ENCODE data around the gene ASPDH.

ASPDH gene

DNA sequence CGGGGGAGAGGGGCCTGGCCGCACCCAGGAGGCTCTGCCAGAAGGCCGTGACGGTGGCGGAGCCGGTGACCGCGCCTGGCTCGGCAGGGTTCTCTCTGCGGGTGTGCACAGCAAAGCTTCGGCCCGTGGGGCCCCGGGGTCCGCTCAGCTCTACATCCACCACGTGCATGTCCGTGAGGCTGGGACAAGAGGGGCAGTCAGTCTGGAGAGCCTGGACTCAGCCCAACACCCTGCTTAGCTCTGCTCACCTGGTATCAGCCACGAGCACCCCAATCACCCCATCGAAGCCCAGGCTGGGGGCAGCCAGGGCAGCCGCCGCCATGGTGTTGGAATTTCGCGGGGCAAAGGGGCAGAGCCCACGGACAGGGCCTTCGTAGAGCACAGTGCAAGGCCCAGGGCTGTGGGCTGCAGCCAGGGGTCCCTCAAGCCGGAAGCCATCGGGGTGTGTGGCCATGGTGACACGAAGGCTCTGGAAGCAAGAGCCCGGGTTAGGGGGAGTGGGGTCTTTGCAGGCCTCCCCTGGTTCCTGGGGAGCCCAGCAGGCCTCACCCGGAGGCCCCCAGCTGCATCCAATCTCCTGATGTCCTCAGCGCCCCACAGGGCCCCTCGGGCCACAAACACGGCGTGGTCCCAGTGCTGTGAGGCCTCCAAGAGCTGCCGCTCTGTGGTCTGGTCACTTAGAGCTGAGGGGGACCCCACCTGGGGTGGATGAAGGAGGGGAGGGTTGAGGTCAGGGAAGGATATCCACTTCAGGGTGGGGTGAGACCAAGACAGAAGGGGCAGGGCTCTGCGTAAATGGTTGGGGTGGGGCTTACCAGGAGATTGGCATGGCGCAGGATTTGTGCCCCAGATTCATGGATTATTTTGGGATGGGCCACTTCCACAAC is 1.4 kb downstream of the ASPDH start:
- no peak overlapping the region for H3K4me3 ChIP-seq (ENCODE audit: low read depth in 1 of 2, low read length in 2 of 2)
- no peak overlapping the region for H3K27ac ChIP-seq (ENCODE audit: low read depth, low read length)
- no peaks in the 10 kb centered on the region for H3K9me3 ChIP-seq (ENCODE audit: low read length)
- H3K27me3 ChIP-seq (ENCODE audit: control insufficient read depth in 1 of 2, insufficient read depth in 2 of 2, low read length in 2 of 2), result peaks cover 0 to 12% of the 10 kb centered on the region in 2 donors
- no peaks in the 10 kb centered on the region for H3K36me3 ChIP-seq (ENCODE audit: insufficient read depth, low read length)
- H3K9ac ChIP-seq (ENCODE audit: low read length), result no peak overlapping the region
- H3K4me1 ChIP-seq (ENCODE audit: insufficient read depth, low read length), result peaks cover 16% of the 10 kb centered on the region

DNA sequence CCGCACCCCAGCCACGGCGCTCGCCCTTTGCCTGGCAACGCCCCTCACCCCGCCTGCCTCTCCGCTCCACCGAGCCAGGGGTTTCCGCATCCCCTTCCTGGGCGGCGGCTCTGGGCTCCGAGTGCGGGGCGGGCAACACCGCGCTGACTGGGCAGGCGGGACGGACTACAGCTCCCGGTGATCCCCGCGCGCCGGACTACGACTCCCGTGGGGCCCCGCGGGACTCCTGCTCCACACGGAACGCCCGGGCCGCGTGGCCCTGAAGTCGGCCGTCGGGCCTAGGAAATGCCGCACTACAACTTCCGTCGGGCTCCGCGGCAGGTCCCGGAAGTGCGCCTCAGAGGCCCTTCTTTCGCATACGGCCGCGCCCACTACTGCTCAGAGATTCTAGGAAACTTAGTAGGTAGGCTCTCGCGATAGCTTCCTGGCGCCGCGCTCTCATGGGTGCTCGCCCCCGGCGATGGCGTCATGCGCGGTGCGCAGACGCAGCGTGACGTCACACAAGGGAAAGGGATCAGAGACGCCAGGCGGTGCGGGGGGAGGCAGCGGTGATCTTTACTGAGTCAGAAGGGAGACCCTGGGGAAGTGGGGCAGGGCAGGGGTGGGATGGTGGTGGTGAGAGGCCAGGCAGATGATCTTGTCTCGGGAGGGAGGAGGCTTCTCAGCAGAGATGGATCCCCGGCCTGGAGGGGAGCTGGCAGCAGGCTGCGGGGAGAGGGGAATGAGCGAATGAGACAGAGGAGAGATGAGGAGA is 2.5 kb downstream of the ASPDH start, which contains the start of gene JOSD2:
Gene JOSD2, minus strand, starts transcription at position 123 of the 754 bp plus-strand sequence. CDS start 760 bp downstream, outside the sequence.
- H3K9ac ChIP-seq (ENCODE audit: low read length), result peak within 1 kb of the TSS; percentile 76
- H3K27me3 ChIP-seq (ENCODE audit: control insufficient read depth in 1 of 2, insufficient read depth in 2 of 2, low read length in 2 of 2), result peaks cover 0 to 12% of the 10 kb centered on the region in 2 donors
- no peaks in the 10 kb centered on the region for H3K9me3 ChIP-seq (ENCODE audit: low read length)
- H3K4me3 ChIP-seq (ENCODE audit: low read depth in 1 of 2, low read length in 2 of 2), result peak within 1 kb of the TSS; percentile 77 to 93
- H3K4me1 ChIP-seq (ENCODE audit: insufficient read depth, low read length), result peaks cover 16% of the 10 kb centered on the region
- peak within 1 kb of the TSS; percentile 58 for H3K27ac ChIP-seq (ENCODE audit: low read depth, low read length)
- H3K36me3 ChIP-seq (ENCODE audit: insufficient read depth, low read length), result no peaks in the 10 kb centered on the region

DNA sequence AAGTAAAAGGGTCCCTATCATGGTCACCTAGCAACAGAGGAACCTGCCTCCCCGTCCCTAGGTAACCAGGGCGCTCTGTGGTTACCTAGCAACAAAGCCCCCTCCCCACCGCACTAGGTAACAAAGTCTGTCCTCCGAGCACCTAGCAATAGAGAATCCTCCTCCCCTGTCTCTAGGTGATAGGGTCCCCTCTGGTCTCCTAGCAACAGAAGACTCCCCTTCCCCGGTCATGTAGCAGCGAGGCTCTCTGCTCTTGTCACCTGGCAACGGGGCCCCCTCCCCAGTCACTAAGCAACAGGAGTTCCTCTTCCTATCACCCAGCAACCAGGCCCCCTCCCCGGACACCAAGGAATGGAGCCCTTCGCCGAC is 3.0 kb downstream of the ASPDH start:
- Histone ChIP-seq H3K36me3 (ENCODE audit: insufficient read depth, low read length) (no peaks in the 10 kb centered on the region), H3K9ac (ENCODE audit: low read length) (peak overlapping the region; percentile 76), H3K4me1 (ENCODE audit: insufficient read depth, low read length) (peaks cover 16% of the 10 kb centered on the region), H3K4me3 (ENCODE audit: low read depth in 1 of 2, low read length in 2 of 2) (peak overlapping the region; percentile 77 to 93), H3K27me3 (ENCODE audit: control insufficient read depth in 1 of 2, insufficient read depth in 2 of 2, low read length in 2 of 2) (peaks cover 0 to 12% of the 10 kb centered on the region in 2 donors), H3K27ac (ENCODE audit: low read depth, low read length) (peak overlapping the region; percentile 58), H3K9me3 (ENCODE audit: low read length) (no peaks in the 10 kb centered on the region)

DNA sequence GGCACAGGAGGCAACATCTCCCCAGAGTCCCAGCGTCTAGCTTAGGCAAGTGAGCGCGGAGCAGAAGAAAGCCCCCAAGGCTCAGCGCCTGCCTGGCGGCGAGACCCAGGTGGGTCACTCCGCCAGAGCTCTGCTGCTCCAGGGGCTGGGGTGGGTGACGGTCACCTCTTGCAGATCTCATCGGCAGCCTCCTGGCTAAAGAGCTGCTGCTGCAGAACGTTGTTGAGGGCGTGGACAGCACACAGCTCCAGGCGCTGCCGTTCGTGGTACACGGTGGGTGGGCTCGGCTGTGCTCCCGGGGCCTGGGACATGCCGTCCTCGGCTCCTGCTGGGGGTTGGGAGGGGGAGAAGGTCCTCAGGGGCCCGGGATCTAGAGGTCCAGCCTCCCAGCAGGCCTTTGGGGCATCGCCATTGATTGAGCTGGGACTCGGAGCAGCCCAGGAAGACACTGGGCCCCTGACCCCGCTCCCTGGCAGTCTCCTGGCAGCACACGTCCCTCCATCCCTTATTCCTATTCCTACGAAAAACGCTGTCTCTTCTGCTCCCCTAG is 3.5 kb downstream of the ASPDH start:
- H3K9me3 ChIP-seq (ENCODE audit: low read length), result no peaks in the 10 kb centered on the region
- H3K4me3 ChIP-seq (ENCODE audit: low read depth in 1 of 2, low read length in 2 of 2), result peak overlapping the region; percentile 77 to 93
- H3K36me3 ChIP-seq (ENCODE audit: insufficient read depth, low read length), result no peaks in the 10 kb centered on the region
- peak overlapping the region; percentile 58 for H3K27ac ChIP-seq (ENCODE audit: low read depth, low read length)
- H3K4me1 ChIP-seq (ENCODE audit: insufficient read depth, low read length), result peaks cover 16% of the 10 kb centered on the region
- peak overlapping the region; percentile 76 for H3K9ac ChIP-seq (ENCODE audit: low read length)
- peaks cover 0 to 7% of the 10 kb centered on the region in 2 donors for H3K27me3 ChIP-seq (ENCODE audit: control insufficient read depth in 1 of 2, insufficient read depth in 2 of 2, low read length in 2 of 2)

DNA sequence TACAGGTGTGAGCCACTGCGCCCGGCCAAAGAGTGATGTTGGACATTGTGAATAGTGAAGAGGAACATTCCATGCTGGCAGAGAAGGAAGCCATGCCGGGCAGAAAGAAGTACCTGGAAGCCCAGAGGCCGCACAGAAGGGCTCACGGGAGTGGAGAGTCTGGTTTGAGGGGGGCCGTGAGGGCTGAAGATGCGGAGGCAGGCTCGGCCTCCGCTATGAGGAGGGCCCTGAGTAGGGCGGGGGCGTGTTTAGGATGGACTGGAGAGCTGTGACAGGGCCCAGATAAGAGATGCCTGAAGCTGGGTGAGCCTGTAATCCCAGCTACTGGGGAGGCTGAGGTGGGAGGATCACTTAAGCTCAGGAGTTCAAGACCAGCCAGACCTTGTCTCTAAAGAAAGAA is 4.3 kb downstream of the ASPDH start:
- no peak overlapping the region for H3K9ac ChIP-seq (ENCODE audit: low read length)
- peaks cover 0 to 3% of the 10 kb centered on the region in 2 donors for H3K27me3 ChIP-seq (ENCODE audit: control insufficient read depth in 1 of 2, insufficient read depth in 2 of 2, low read length in 2 of 2)
- H3K27ac ChIP-seq (ENCODE audit: low read depth, low read length), result no peak overlapping the region
- H3K9me3 ChIP-seq (ENCODE audit: low read length), result no peaks in the 10 kb centered on the region
- no peak overlapping the region for H3K4me3 ChIP-seq (ENCODE audit: low read depth in 1 of 2, low read length in 2 of 2)
- no peaks in the 10 kb centered on the region for H3K36me3 ChIP-seq (ENCODE audit: insufficient read depth, low read length)
- peaks cover 16% of the 10 kb centered on the region for H3K4me1 ChIP-seq (ENCODE audit: insufficient read depth, low read length)

DNA sequence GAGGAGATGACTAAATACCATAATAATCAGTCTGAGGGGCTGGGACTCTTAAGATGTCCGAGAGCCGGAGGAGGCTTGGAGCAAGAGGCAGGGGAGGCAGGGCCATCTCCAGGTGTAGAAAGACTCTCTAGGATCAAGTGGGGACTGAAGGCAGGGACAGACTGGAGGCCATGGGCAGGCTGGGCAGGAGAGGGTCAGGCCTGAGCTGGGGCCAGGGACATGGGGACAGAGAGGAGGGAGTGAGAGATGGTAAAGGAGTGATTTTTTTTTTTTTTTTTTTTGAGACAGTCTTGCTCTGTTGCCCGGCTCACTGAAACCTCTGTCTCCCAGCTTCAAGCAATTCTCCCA is 4.9 kb downstream of the ASPDH start:
- Histone ChIP-seq H3K27me3 (ENCODE audit: control insufficient read depth in 1 of 2, insufficient read depth in 2 of 2, low read length in 2 of 2) (peaks cover 0 to 3% of the 10 kb centered on the region in 2 donors), H3K27ac (ENCODE audit: low read depth, low read length) (no peak overlapping the region), H3K36me3 (ENCODE audit: insufficient read depth, low read length) (no peaks in the 10 kb centered on the region), H3K9ac (ENCODE audit: low read length) (no peak overlapping the region), H3K4me1 (ENCODE audit: insufficient read depth, low read length) (peaks cover 16% of the 10 kb centered on the region), H3K4me3 (ENCODE audit: low read depth in 1 of 2, low read length in 2 of 2) (no peak overlapping the region), H3K9me3 (ENCODE audit: low read length) (no peaks in the 10 kb centered on the region)

DNA sequence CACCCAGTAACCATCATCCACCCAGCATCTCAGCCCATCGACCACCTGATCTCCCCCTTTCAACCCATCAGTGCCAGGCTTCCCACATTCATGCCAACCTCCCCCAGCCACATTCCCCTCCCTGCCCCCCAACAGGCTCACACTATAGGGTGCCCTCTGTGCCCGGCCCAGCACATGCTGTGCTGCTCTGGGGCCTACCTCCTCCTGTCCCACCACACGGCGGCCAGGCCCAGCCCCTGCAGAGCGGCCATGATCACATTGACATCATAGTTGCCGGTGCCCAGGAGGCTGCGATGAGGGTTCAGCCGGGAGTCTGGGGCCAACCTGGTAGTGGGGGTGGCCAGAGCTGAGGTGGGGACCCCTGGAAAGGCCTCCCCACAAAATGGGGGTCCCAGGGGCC is 6.3 kb downstream of the ASPDH start:
- Histone ChIP-seq H3K9ac (ENCODE audit: low read length) (no peak overlapping the region), H3K4me1 (ENCODE audit: insufficient read depth, low read length) (peaks cover 16% of the 10 kb centered on the region), H3K27ac (ENCODE audit: low read depth, low read length) (no peak overlapping the region), H3K36me3 (ENCODE audit: insufficient read depth, low read length) (no peaks in the 10 kb centered on the region), H3K9me3 (ENCODE audit: low read length) (no peaks in the 10 kb centered on the region), H3K4me3 (ENCODE audit: low read depth in 1 of 2, low read length in 2 of 2) (no peak overlapping the region), H3K27me3 (ENCODE audit: control insufficient read depth in 1 of 2, insufficient read depth in 2 of 2, low read length in 2 of 2) (no peaks in the 10 kb centered on the region)

DNA sequence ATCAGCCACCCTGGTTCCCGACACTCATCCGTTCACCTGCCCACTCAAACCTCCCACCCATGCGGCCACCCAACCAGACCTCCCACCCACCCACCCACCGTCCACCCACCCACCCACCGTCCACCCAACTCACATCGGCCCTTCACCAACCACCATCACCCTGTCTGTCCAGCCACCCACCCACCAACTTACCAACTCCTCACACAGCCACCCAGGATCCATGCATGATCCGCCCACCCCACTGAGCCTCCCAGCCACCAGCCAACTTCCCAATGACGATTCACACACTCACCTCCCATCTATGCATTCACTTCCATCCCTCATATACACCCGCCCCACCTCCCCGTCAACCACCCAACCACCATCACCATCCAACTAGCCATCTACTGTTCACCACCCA is 7.0 kb downstream of the ASPDH start:
- no peak overlapping the region for H3K27ac ChIP-seq (ENCODE audit: low read depth, low read length)
- H3K9me3 ChIP-seq (ENCODE audit: low read length), result no peaks in the 10 kb centered on the region
- H3K36me3 ChIP-seq (ENCODE audit: insufficient read depth, low read length), result no peaks in the 10 kb centered on the region
- H3K27me3 ChIP-seq (ENCODE audit: control insufficient read depth in 1 of 2, insufficient read depth in 2 of 2, low read length in 2 of 2), result no peaks in the 10 kb centered on the region
- H3K4me3 ChIP-seq (ENCODE audit: low read depth in 1 of 2, low read length in 2 of 2), result no peak overlapping the region
- H3K9ac ChIP-seq (ENCODE audit: low read length), result no peak overlapping the region
- H3K4me1 ChIP-seq (ENCODE audit: insufficient read depth, low read length), result peaks cover 12% of the 10 kb centered on the region

DNA sequence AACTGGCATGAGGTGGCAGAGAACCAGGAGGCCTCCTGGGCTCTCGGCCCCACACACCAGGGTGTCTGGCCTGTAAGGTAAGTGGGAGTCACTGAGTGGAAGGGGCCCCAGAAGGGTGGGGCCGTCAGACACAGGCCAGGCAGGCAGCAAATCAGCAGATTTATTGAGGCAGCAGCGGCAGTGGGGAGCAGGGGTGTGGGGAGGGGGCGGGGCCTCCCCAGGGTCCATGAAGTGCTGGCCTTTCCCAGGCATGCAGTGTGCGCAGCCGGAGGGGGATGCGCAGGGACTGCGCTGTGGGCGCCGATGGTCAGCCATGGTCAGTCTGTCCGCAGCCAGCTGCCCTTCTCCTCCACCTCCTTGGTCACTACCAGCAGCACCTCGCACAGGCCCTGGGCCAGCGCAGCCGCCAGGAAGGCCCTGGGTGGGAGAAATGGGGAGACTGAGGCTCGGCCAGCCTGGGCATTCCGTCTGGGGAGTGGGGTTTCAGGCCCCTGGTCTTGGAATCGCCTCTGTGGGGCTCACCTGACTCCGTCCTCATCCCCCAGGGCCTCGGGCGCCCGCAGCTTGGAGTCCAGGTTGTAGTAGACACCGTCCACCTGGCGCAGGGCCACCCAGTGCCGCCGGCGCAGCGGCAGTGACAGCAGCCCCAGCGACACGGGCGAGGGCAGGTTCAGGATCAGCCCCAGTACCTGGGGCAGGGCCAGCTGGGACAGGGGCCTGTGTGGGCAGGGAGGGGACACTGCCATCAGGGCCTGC is 7.7 kb downstream of the ASPDH start:
- no peaks in the 10 kb centered on the region for H3K9me3 ChIP-seq (ENCODE audit: low read length)

DNA sequence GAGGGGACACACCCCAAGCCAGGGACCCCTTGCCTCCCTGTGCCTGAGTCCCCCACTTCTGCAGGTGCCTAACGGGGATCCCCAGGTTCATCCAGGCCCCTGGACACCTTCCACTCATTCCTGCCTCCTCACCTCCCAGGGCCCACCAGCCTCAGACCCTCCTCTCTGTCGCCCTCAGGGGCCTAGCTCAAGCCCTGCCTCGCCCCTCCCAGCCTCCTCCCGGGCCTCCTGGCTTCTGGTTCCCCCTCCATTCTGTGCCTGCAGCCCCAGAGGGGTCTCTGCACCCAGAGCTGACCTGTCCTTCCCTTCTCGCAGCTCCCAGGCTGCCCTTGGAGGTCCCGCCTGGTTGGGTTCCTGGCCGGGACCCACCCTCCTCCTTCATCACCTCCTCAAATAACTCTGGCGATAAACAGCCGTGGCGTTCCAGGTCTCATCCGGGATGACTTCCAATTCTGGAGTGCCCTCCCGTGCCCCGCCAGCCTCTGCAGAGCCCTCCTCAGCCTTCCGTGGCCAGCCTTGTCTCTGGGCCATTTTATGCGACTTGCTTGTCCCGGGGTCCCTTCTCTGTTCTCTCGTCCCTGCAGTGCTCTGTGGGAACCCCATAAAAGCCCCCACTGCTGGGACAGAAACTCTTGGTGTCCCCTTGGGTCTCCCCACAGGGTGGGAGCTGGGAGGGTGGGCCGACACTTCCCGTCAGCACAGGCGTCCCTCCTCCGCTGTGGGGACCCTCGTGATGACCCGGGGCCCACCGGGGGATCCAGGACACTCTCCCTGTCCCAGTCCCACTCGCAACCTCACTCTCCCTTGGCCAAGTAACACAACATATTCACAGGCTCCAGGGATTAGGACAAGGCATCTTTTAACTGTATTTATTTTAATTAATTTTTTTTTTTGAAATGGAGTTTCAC is 11.9 kb downstream of the ASPDH start:
- no peak overlapping the region for H3K4me3 ChIP-seq (ENCODE audit: low read depth in 1 of 2, low read length in 2 of 2)
- no peak overlapping the region for H3K27ac ChIP-seq (ENCODE audit: low read depth, low read length)
- no peaks in the 10 kb centered on the region for H3K4me1 ChIP-seq (ENCODE audit: insufficient read depth, low read length)
- no peak overlapping the region for H3K9ac ChIP-seq (ENCODE audit: low read length)
- H3K9me3 ChIP-seq (ENCODE audit: low read length), result no peaks in the 10 kb centered on the region
- H3K36me3 ChIP-seq (ENCODE audit: insufficient read depth, low read length), result no peaks in the 10 kb centered on the region
- no peaks in the 10 kb centered on the region for H3K27me3 ChIP-seq (ENCODE audit: control insufficient read depth in 1 of 2, insufficient read depth in 2 of 2, low read length in 2 of 2)

More for the DNA sequence above, 7.7 kb downstream of the ASPDH start:
- Histone ChIP-seq H3K36me3 (ENCODE audit: insufficient read depth, low read length) (no peaks in the 10 kb centered on the region), H3K27me3 (ENCODE audit: control insufficient read depth in 1 of 2, insufficient read depth in 2 of 2, low read length in 2 of 2) (no peaks in the 10 kb centered on the region), H3K27ac (ENCODE audit: low read depth, low read length) (no peak overlapping the region), H3K4me3 (ENCODE audit: low read depth in 1 of 2, low read length in 2 of 2) (no peak overlapping the region), H3K4me1 (ENCODE audit: insufficient read depth, low read length) (peaks cover 9% of the 10 kb centered on the region), H3K9ac (ENCODE audit: low read length) (no peak overlapping the region)

Measured in muscle layer of colon (tissue), 2 donors.